ENCODE data around the gene EIF4ENIF1. TPM values are rescaled to one million over a fixed set of nuclear protein-coding genes. Genes with fewer than 3 reads are reported as not detected.

Gene EIF4ENIF1
- total RNA-seq, 1 experiment from 2014 or later, result 32.0 TPM

DNA sequence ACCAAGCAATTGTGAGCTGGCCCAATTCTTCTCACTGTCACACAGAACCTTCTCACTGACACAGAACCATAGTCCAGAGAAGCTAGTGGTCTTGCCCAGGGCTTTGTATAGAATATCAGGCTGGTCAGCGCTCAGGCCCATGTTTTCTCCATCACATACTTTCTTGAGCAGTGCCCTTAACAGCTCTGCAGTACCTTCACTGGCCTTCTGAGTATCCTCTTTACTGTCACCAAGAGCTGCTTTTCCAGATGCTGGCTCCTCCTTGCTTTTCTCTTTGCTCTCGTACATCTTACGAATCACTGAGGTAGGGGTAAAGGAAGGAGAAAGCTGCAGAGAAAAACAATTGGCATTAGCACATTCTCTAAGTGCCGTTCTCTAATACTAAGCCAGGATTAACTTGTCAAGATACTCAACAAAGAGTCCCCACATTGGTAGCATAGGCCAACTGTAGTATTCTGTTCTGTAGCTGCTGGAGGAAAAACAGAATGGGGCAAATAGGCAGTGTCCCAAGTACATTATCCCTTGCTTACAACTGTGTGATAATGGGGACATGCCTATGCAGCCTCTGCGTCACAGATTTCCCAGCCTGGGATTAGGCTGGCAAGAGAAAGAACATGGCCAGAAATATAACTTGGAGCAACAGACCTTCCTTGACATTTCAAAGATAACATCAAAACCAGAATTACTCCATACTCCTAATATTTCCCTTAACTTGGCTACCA lies 46.7 kb downstream of the EIF4ENIF1 start:
- no peak overlapping the region for H3K27ac Mint-ChIP-seq (ENCODE audit: unreplicated experiment)
- BruUV-seq (replicated peaks), result no TSS peak

DNA sequence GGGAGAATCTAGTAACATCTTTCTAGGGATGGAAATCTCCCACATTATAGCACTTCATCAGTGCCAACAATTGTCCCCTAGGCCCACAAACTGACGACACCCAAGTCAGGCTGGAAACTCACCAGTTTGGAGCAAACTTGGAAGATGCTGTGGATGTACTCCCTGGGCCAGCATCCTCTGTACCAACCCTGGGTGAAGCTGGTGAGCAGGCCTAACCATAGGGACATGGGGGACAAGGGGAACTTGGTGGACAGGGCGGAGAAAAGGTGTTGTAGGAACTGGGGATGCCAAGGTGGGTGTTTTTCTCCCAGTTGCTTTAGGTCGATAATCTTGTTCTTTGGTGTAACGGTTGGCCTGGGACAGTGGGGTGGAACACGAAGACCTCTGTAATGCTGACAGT lies 48.0 kb downstream of the EIF4ENIF1 start:
- BruUV-seq (replicated peaks), result no TSS peak

More for the DNA sequence above, 46.7 kb downstream of the EIF4ENIF1 start:
- intact Hi-C loops (cut with micrococcal nuclease; ENCODE audit: unreplicated experiment), result no loop called here
- Mint-ChIP-seq H3K27me3 (ENCODE audit: unreplicated experiment) (no peaks in the 10 kb centered on the region), H3K36me3 (ENCODE audit: insufficient read depth, unreplicated experiment) (peaks cover 49% of the 10 kb centered on the region), H3K9me3 (ENCODE audit: low read depth, unreplicated experiment) (no peaks in the 10 kb centered on the region), H3K4me1 (ENCODE audit: low read depth, unreplicated experiment) (no peaks in the 10 kb centered on the region), H3K4me3 (ENCODE audit: low read depth, unreplicated experiment) (no peak overlapping the region)
- DNase-seq, result no peak
- CTCF ChIA-PET, result no interaction called here
- TF ChIP-seq, protein P1, sequence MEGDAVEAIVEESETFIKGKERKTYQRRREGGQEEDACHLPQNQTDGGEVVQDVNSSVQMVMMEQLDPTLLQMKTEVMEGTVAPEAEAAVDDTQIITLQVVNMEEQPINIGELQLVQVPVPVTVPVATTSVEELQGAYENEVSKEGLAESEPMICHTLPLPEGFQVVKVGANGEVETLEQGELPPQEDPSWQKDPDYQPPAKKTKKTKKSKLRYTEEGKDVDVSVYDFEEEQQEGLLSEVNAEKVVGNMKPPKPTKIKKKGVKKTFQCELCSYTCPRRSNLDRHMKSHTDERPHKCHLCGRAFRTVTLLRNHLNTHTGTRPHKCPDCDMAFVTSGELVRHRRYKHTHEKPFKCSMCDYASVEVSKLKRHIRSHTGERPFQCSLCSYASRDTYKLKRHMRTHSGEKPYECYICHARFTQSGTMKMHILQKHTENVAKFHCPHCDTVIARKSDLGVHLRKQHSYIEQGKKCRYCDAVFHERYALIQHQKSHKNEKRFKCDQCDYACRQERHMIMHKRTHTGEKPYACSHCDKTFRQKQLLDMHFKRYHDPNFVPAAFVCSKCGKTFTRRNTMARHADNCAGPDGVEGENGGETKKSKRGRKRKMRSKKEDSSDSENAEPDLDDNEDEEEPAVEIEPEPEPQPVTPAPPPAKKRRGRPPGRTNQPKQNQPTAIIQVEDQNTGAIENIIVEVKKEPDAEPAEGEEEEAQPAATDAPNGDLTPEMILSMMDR (IDR thresholded peaks at IDR 0.05; ENCODE audit: unreplicated experiment), result no peak

DNA sequence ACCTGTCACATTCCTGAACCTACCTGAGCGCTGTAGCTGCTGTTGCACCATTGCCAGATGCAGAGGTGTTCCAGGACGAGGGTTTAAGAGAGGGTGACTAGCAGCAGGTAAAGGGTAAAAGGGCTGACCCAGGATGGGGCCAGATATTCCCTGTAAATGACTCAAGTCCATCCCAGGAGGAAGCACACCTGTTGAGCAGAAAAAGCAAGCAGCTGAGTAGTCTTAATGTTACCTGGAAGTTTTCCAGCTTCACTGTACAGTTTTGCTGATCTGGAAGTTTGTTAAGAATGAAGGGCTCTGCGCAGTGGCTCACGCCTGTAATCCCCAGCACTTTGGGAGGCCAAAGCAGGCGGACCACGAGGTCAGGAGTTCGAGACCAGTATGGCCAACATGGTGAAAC lies 49.0 kb downstream of the EIF4ENIF1 start:
- TF ChIP-seq, protein P1 (IDR thresholded peaks at IDR 0.05; ENCODE audit: unreplicated experiment), result no peak
- BruUV-seq (replicated peaks), result no TSS peak
- no peak overlapping the region for H3K27ac Mint-ChIP-seq (ENCODE audit: unreplicated experiment)
- no peak overlapping the region for H3K4me3 Mint-ChIP-seq (ENCODE audit: low read depth, unreplicated experiment)
- H3K27me3 Mint-ChIP-seq (ENCODE audit: unreplicated experiment), result no peaks in the 10 kb centered on the region
- H3K36me3 Mint-ChIP-seq (ENCODE audit: insufficient read depth, unreplicated experiment), result peaks cover 65% of the 10 kb centered on the region
- DNase-seq, result no peak
- no peaks in the 10 kb centered on the region for H3K9me3 Mint-ChIP-seq (ENCODE audit: low read depth, unreplicated experiment)
- no peaks in the 10 kb centered on the region for H3K4me1 Mint-ChIP-seq (ENCODE audit: low read depth, unreplicated experiment)
- intact Hi-C loops (cut with micrococcal nuclease; ENCODE audit: unreplicated experiment), result no loop called here
- CTCF ChIA-PET, result interaction anchor here (0.7 kb wide), 1 partner anchor 215 kb away, joined by 6 read pairs; no protein-coding TSS in a partner anchor

More for the DNA sequence above, 48.0 kb downstream of the EIF4ENIF1 start:
- Mint-ChIP-seq H3K27ac (ENCODE audit: unreplicated experiment) (no peak overlapping the region), H3K36me3 (ENCODE audit: insufficient read depth, unreplicated experiment) (peaks cover 59% of the 10 kb centered on the region), H3K4me3 (ENCODE audit: low read depth, unreplicated experiment) (no peak overlapping the region), H3K9me3 (ENCODE audit: low read depth, unreplicated experiment) (no peaks in the 10 kb centered on the region), H3K4me1 (ENCODE audit: low read depth, unreplicated experiment) (no peaks in the 10 kb centered on the region), H3K27me3 (ENCODE audit: unreplicated experiment) (no peaks in the 10 kb centered on the region)
- intact Hi-C loops (cut with micrococcal nuclease; ENCODE audit: unreplicated experiment), result no loop called here
- TF ChIP-seq, protein P1 (IDR thresholded peaks at IDR 0.05; ENCODE audit: unreplicated experiment), result no peak
- no peak for DNase-seq
- CTCF ChIA-PET, result interaction anchor here (0.6 kb wide), 1 partner anchor 13 kb away, joined by 3 read pairs; no protein-coding TSS in a partner anchor

DNA sequence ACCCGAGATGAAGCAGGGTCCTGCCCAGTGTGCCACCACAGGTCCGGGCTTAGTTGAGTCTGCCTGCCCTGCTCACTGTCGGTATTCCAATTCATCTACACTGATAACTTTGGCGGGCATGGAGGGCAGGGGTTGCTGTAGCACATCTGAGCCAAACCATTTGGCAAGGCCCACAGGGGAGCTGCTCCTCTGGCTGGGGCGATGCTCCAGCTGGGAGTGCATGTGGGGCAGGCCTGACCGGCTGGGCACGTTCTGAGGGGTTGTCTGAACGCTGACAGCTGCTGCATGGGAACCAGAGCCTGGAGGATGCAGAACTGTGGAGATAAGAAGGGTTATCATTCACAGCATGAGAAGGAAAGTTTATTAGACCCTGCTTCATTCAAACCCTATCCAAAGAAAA lies 49.8 kb downstream of the EIF4ENIF1 start:
- no peak for DNase-seq
- no peaks in the 10 kb centered on the region for H3K9me3 Mint-ChIP-seq (ENCODE audit: low read depth, unreplicated experiment)
- H3K27me3 Mint-ChIP-seq (ENCODE audit: unreplicated experiment), result no peaks in the 10 kb centered on the region
- H3K4me1 Mint-ChIP-seq (ENCODE audit: low read depth, unreplicated experiment), result no peaks in the 10 kb centered on the region
- TF ChIP-seq, protein P1 (IDR thresholded peaks at IDR 0.05; ENCODE audit: unreplicated experiment), result no peak
- intact Hi-C loops (cut with micrococcal nuclease; ENCODE audit: unreplicated experiment), result no loop called here
- BruUV-seq (replicated peaks), result no TSS peak
- CTCF ChIA-PET, result interaction anchor here (1.2 kb wide), 1 partner anchor 12 kb away, joined by 4 read pairs; no protein-coding TSS in a partner anchor
- peaks cover 67% of the 10 kb centered on the region for H3K36me3 Mint-ChIP-seq (ENCODE audit: insufficient read depth, unreplicated experiment)
- H3K27ac Mint-ChIP-seq (ENCODE audit: unreplicated experiment), result no peak overlapping the region
- H3K4me3 Mint-ChIP-seq (ENCODE audit: low read depth, unreplicated experiment), result no peak overlapping the region
